Neuronal stem cell (in vitro differentiated cells): ENCODE results near the gene APOBEC2.

Source experiments
- DNase-seq: peaks from one replicate; pipeline ENCODE4 v3.0.0-alpha.2; 2013; ENCODE audit warnings: low spot score
- H2AFZ ChIP-seq: one replicate; pipeline ENCODE4 v1.6.1; 2013; ENCODE audit warnings: mild to moderate bottlenecking, low read length, inconsistent platforms
- H2AK5ac ChIP-seq: 2 replicates; pipeline ENCODE4 v1.6.1; 2013; ENCODE audit warnings: low read depth, mild to moderate bottlenecking, inconsistent platforms, low read length, moderate library complexity, mixed read lengths
- H2BK120ac ChIP-seq: 2 replicates; pipeline ENCODE4 v1.6.1; 2013; ENCODE audit warnings: low read depth, mild to moderate bottlenecking, inconsistent platforms, low read length, moderate library complexity, mixed read lengths
- H2BK12ac ChIP-seq: one replicate; pipeline ENCODE4 v1.6.1; 2013; ENCODE audit warnings: low read length, inconsistent platforms
- H2BK15ac ChIP-seq: 2 replicates; pipeline ENCODE4 v1.6.1; 2013; ENCODE audit warnings: mild to moderate bottlenecking, low read length, inconsistent platforms, mixed read lengths
- H2BK5ac ChIP-seq: one replicate; pipeline ENCODE4 v1.6.1; 2013; ENCODE audit warnings: inconsistent platforms, mild to moderate bottlenecking, low read length, moderate library complexity
- H3K14ac ChIP-seq: one replicate; pipeline ENCODE4 v1.6.1; 2013; ENCODE audit warnings: low read length, inconsistent platforms
- H3K18ac ChIP-seq: 2 replicates; pipeline ENCODE4 v1.6.1; 2013; ENCODE audit warnings: low read length, inconsistent platforms
- H3K23ac ChIP-seq: 2 replicates; pipeline ENCODE4 v1.6.1; 2013; ENCODE audit warnings: low read depth, mild to moderate bottlenecking, mixed read lengths, low read length, inconsistent platforms; ENCODE audit not compliant: poor library complexity
- H3K27ac ChIP-seq: replicated peaks from 3 replicates; pipeline ENCODE4 v1.5.1; 2013; ENCODE audit warnings: low read length, inconsistent platforms
- H3K27me3 ChIP-seq, 3 experiments: 2 replicates each; pipeline ENCODE4 v1.6.1; 2013; ENCODE audit warnings: low read length in 3 of 3, mild to moderate bottlenecking in 2 of 3, inconsistent platforms in 1 of 3, low read depth in 1 of 3, mixed read lengths in 1 of 3, moderate library complexity in 1 of 3; ENCODE audit not compliant: control insufficient read depth in 3 of 3, insufficient read depth in 3 of 3
- H3K36me3 ChIP-seq, 2 donors: replicated peaks in 1 of 2; 2 replicates each; pipeline ENCODE4 v1.6.1; 2013; ENCODE audit warnings: low read length in 2 of 2; ENCODE audit not compliant: control insufficient read depth in 2 of 2, insufficient read depth in 2 of 2
- H3K4ac ChIP-seq: 2 replicates; pipeline ENCODE4 v1.6.1; 2013; ENCODE audit warnings: inconsistent platforms, mild to moderate bottlenecking, low read length, moderate library complexity
- H3K4me1 ChIP-seq, 2 donors: 1 replicate in 1 of 2; 2 replicates in 1 of 2; pipeline ENCODE4 v1.6.1; 2013; ENCODE audit warnings: low read length in 2 of 2, low read depth in 1 of 2; ENCODE audit not compliant: control insufficient read depth in 2 of 2, insufficient read depth in 1 of 2
- H3K4me2 ChIP-seq: one replicate; pipeline ENCODE4 v1.6.1; 2013; ENCODE audit warnings: mild to moderate bottlenecking, low read length, inconsistent platforms; ENCODE audit not compliant: insufficient read depth, poor library complexity, severe bottlenecking
- H3K4me3 ChIP-seq, 2 donors: 2 replicates each; pipeline ENCODE4 v1.5.1; 2013; ENCODE audit warnings: low read length in 2 of 2, mild to moderate bottlenecking in 2 of 2, inconsistent platforms in 1 of 2, moderate library complexity in 1 of 2
- H3K79me1 ChIP-seq: one replicate; pipeline ENCODE4 v1.6.1; 2013; ENCODE audit warnings: low read depth, mild to moderate bottlenecking, inconsistent platforms, low read length, moderate library complexity
- H3K9ac ChIP-seq: one replicate; pipeline ENCODE4 v1.6.1; 2013; ENCODE audit warnings: mild to moderate bottlenecking, low read depth, low read length, inconsistent platforms; ENCODE audit not compliant: poor library complexity
- H3K9me3 ChIP-seq, 2 donors: replicated peaks in 1 of 2; 2 replicates each; pipeline versions ENCODE3 to v1.6.1; 2013; ENCODE audit warnings: low read length in 2 of 2, mild to moderate bottlenecking in 2 of 2, inconsistent platforms in 1 of 2, low read depth in 1 of 2, mixed read lengths in 1 of 2, moderate library complexity in 1 of 2; ENCODE audit not compliant: control insufficient read depth in 2 of 2, insufficient read depth in 1 of 2
- H4K8ac ChIP-seq: one replicate; pipeline ENCODE4 v1.6.1; 2013; ENCODE audit warnings: low read depth, mild to moderate bottlenecking, inconsistent platforms, low read length, moderate library complexity
- H4K91ac ChIP-seq: one replicate; pipeline ENCODE4 v1.6.1; 2013; ENCODE audit warnings: low read length, low read depth, mild to moderate bottlenecking, inconsistent platforms; ENCODE audit not compliant: poor library complexity
- WGBS, 2 donors: extraction: QIAGEN DNeasy Blood & Tissue Kit; methylation state at CpG; one replicate each; pipeline ENCODE4 v1.1.7; 2013; ENCODE audit warnings: missing lambda C conversion rate in 2 of 2, mixed read lengths in 1 of 2; ENCODE audit not compliant: insufficient read length in 2 of 2, insufficient replicate concordance in 1 of 2; ENCODE audit errors: extremely low coverage in 2 of 2; 5-methylcytosine and 5-hydroxymethylcytosine counted together

Gene APOBEC2

DNA sequence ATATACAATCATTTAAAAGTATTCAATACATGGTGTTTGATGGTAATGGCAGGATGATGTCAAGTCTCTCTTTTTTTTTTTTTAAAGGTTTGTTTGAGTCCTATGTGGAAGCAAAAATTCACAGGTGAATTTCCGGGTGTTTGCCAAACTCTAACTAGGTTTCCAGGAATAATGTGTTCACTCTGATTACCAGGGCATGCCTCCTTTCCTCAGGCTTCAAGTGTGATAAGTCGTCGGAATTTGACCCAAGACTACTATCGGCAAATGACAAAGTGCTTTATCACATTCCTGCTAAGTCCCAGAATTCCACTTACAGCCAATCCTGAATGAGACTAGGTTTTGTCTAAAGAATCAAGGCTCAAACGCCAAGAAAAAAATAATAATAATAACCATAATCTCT is 11.8 kb downstream of the APOBEC2 start:
- H3K79me1 ChIP-seq: no peaks in the 10 kb centered on the region
- no peak overlapping the region for H3K23ac ChIP-seq
- H3K4ac ChIP-seq: no peak overlapping the region
- no peak overlapping the region for H3K4me2 ChIP-seq
- H3K36me3 ChIP-seq: peaks cover 5 to 85% of the 10 kb centered on the region in 2 donors
- H2BK120ac ChIP-seq: no peak overlapping the region
- H2AK5ac ChIP-seq: no peak overlapping the region
- no peak overlapping the region for H3K14ac ChIP-seq
- no peaks in the 10 kb centered on the region for H3K9me3 ChIP-seq
- H3K9ac ChIP-seq: no peak overlapping the region
- H3K4me1 ChIP-seq: no peaks in the 10 kb centered on the region
- no peak overlapping the region for H2AFZ ChIP-seq
- WGBS, 2 donors: no CpG with 5 or more reads among the region's 5 CpGs
- DNase-seq: no peak
- H2BK12ac ChIP-seq: no peak overlapping the region
- no peaks in the 10 kb centered on the region for H3K27me3 ChIP-seq
- H3K4me3 ChIP-seq: no peak overlapping the region
- H4K91ac ChIP-seq: no peak overlapping the region
- H2BK5ac ChIP-seq: no peak overlapping the region
- no peak overlapping the region for H3K18ac ChIP-seq
- no peak overlapping the region for H3K27ac ChIP-seq
- H4K8ac ChIP-seq: no peak overlapping the region
- no peak overlapping the region for H2BK15ac ChIP-seq

DNA sequence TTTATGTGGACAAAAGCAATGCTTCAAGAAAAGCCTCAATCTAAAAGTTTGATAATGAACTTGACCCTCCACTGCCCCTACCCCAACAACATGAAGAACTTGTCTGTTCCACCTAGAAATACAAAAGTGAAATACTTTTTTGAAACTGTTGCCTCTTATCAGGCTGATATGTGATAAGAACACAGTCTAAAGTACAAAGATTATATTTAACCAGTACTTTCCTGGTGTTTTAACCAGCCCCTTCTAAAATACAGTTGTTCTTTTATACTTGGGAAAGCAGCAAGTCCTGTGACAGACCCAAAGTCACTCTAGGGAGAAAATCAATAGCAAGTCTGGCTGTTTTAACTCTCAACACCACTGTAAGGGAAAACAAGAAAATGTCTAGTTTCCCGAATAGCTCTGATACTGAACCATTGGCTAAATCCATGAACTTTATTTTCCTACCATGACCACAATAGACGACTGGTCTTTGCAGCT is 12.6 kb downstream of the APOBEC2 start:
- peaks cover 5 to 92% of the 10 kb centered on the region in 2 donors for H3K36me3 ChIP-seq
- H2AK5ac ChIP-seq: no peak overlapping the region
- H2BK120ac ChIP-seq: no peak overlapping the region
- no peak for DNase-seq
- H3K27me3 ChIP-seq: no peaks in the 10 kb centered on the region
- no peak overlapping the region for H3K4me2 ChIP-seq
- no peak overlapping the region for H3K14ac ChIP-seq
- H3K27ac ChIP-seq: no peak overlapping the region
- peaks cover 0 to 2% of the 10 kb centered on the region in 2 donors for H3K4me1 ChIP-seq
- H2BK15ac ChIP-seq: no peak overlapping the region
- no peak overlapping the region for H4K8ac ChIP-seq
- no peak overlapping the region for H3K18ac ChIP-seq
- no peak overlapping the region for H3K4me3 ChIP-seq
- no peaks in the 10 kb centered on the region for H3K9me3 ChIP-seq
- H4K91ac ChIP-seq: no peak overlapping the region
- H3K23ac ChIP-seq: no peak overlapping the region
- H2BK5ac ChIP-seq: no peak overlapping the region
- no peak overlapping the region for H3K9ac ChIP-seq
- H3K79me1 ChIP-seq: no peaks in the 10 kb centered on the region
- no CpG with 5 or more reads among the region's 2 CpGs for WGBS, 2 donors
- no peak overlapping the region for H2AFZ ChIP-seq
- no peak overlapping the region for H2BK12ac ChIP-seq
- H3K4ac ChIP-seq: no peak overlapping the region

DNA sequence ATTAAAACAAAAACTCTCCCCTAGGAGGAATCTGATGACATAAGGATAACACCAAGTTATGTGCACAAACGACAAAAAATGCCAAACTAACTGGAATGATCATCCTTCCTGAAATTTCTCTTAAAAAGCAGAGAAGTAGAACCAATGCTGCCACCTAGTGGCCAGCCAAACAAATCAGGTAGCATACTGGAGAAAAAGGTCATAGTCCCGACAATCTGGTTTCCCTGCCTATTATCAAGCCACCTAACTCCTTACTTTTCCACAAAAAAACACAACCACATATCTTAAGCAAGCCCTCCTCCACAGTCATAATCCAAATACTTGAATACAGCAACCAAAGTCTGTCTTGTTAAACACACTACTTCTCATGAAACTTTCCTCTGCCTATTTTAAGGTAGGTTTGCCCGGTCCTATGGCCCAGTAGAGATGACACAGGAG is 13.9 kb downstream of the APOBEC2 start:
- no peak overlapping the region for H3K14ac ChIP-seq
- H2BK15ac ChIP-seq: no peak overlapping the region
- no peak overlapping the region for H2BK12ac ChIP-seq
- WGBS, 2 donors: no CpG with 5 or more reads among the region's 3 CpGs
- H3K79me1 ChIP-seq: no peaks in the 10 kb centered on the region
- DNase-seq: peak; percentile 63
- H2AK5ac ChIP-seq: no peak overlapping the region
- no peak overlapping the region for H3K4ac ChIP-seq
- no peaks in the 10 kb centered on the region for H3K9me3 ChIP-seq
- no peaks in the 10 kb centered on the region for H3K27me3 ChIP-seq
- H3K4me3 ChIP-seq: no peak overlapping the region
- H4K8ac ChIP-seq: no peak overlapping the region
- no peak overlapping the region for H3K23ac ChIP-seq
- no peak overlapping the region for H2AFZ ChIP-seq
- no peak overlapping the region for H3K18ac ChIP-seq
- H3K27ac ChIP-seq: no peak overlapping the region
- H3K4me1 ChIP-seq: peaks cover 0 to 4% of the 10 kb centered on the region in 2 donors
- no peak overlapping the region for H2BK5ac ChIP-seq
- no peak overlapping the region for H3K4me2 ChIP-seq
- no peak overlapping the region for H3K9ac ChIP-seq
- no peak overlapping the region for H4K91ac ChIP-seq
- peaks cover 5 to 82% of the 10 kb centered on the region in 2 donors for H3K36me3 ChIP-seq
- H2BK120ac ChIP-seq: no peak overlapping the region

DNA sequence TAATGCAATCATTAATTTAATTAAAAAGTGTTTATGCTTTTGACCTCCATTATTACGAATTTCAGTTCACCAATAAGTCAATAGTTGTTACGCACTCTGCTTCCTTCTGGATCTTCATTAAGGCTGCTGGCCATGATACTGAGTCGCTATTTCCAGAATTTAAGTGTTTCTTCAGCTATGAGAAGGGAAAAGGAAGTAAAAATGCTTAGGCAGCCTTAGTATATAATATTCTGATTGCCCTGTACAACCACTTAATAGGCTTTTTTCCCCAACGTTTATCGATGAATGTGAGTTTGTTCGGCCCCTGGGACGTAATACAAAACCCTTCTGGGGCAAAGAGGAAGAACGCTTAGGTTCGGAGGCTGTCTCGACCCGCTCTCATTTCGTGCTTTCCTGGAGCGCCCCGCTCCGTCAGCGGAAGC is 18.5 kb downstream of the APOBEC2 start:
- peaks cover 6 to 9% of the 10 kb centered on the region in 2 donors for H3K4me1 ChIP-seq
- no peak overlapping the region for H2BK12ac ChIP-seq
- peak overlapping the region; percentile 37 for H3K23ac ChIP-seq
- H3K4ac ChIP-seq: no peak overlapping the region
- H3K79me1 ChIP-seq: peaks cover 3% of the 10 kb centered on the region
- no peak overlapping the region for H4K91ac ChIP-seq
- H2BK5ac ChIP-seq: peak overlapping the region; percentile 99
- H3K9ac ChIP-seq: peak overlapping the region; percentile 86
- H3K36me3 ChIP-seq: peaks cover 2 to 42% of the 10 kb centered on the region in 2 donors
- H3K27me3 ChIP-seq: no peaks in the 10 kb centered on the region
- H2AFZ ChIP-seq: peak overlapping the region; percentile 89
- no CpG with 5 or more reads among the region's 16 CpGs for WGBS, 2 donors
- peak overlapping the region; percentile 83 to 91 for H3K4me3 ChIP-seq
- peak overlapping the region; percentile 99 for H3K27ac ChIP-seq
- peak overlapping the region; percentile 20 for H2AK5ac ChIP-seq
- peak overlapping the region; percentile 95 for H3K4me2 ChIP-seq
- peak overlapping the region; percentile 98 for H3K18ac ChIP-seq
- no peak overlapping the region for H2BK120ac ChIP-seq
- no peak for DNase-seq
- H3K14ac ChIP-seq: no peak overlapping the region
- no peak overlapping the region for H2BK15ac ChIP-seq
- no peaks in the 10 kb centered on the region for H3K9me3 ChIP-seq
- no peak overlapping the region for H4K8ac ChIP-seq
